ENCODE data around the gene ZDHHC4.

The ZDHHC4 gene

DNA sequence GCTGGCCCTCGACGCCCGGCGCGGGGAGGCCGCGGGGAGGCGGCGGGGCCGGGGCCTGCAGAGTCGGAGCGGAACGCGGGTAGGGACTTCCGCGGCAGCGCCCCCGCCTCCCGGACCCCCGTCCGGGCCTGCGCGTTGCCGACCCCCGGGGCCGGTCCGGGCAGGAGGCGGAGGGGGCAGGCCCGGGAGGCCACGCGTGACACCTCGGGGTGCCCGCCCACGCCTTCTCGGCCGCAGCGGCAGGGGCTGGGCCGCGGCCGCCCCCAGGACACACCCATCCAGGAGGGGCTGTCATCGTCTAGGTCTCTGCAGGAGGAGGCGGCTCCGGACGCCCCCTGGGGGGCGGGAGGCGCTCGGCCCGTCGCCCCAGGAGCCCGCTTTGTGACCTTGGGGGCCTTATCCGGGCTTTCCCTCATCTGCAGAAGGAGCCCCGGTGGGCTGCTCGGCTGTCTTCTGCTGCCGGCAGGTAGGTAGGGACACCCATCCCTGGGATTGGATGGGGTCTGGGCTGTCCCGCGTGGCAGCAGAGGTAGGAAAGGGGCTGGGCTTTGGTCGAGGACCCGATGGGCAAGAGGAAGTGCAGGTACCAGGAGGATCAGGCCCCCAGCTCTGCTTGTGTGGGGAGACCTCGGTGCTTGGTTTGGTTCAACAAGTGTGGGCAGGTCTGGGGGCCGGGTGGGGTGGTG is 60.4 kb downstream of the ZDHHC4 start:
- peak; percentile 63 for DNase-seq

Data from hematopoietic multipotent progenitor cell treated with erythropoietin and hydrocortisone succinate and interleukin-3 and kit ligand, for 8 days (in vitro differentiated cells).